GM18517 (cell line): ENCODE measurements around the gene COL12A1.

Source experiments
- ATAC-seq: cut with Tn5 transposase; IDR thresholded peaks from one replicate; pipeline ENCODE4 v1.9.1; 2021; ENCODE audit warnings: mild to moderate bottlenecking, moderate library complexity; ENCODE audit not compliant: unreplicated experiment

Gene COL12A1

GRCh38 chr6:75180864-75181263 is 25.0 kb downstream of the COL12A1 start:
- no peak for ATAC-seq

DNA sequence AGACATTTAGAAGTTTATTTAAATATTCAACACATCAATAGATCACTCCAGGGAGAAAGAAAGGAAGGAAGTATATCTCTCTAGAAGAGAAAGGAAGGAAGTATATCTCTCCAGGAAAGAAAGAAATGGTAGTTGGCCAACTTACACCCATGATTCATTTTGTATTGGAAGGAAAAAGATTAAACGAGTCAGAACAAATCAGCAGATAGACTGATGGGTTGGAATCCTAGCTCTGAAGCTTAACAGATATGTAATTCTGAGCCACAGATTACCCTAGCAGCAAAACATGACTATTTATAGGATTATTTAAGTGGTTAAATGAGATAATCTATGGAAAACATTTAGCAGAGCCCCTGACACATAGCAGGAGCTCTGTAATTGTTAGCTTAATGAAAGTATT is 27.1 kb downstream of the COL12A1 start:
- ATAC-seq = no peak

GRCh38 chr6:75176076-75176582 is 29.7 kb downstream of the COL12A1 start:
- ATAC-seq = no peak

GRCh38 chr6:75171986-75172385 is 33.9 kb downstream of the COL12A1 start:
- ATAC-seq = no peak

DNA sequence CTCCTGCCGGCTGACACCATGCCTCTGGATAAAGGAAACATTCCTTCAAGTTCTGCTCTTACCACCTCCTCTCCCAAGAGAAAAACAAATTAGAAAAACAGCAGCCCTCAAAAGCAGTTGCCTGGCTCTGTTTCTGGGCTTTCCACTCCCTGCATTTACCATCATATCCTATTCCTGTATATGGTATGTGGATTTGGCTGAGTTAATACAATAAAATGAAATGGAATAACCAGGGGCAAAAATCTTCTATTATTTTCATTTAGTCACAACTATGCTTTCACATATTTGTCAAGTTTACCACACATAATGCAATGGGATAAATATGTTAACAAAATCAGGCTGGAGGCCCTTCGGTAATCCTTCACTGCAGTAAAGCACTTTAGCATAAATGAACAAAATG is 34.3 kb downstream of the COL12A1 start:
- no peak for ATAC-seq

GRCh38 chr6:75170691-75171560 is 34.9 kb downstream of the COL12A1 start:
- no peak for ATAC-seq

GRCh38 chr6:75169689-75170586 is 35.9 kb downstream of the COL12A1 start:
- ATAC-seq = no peak

GRCh38 chr6:75167851-75168250 is 38.0 kb downstream of the COL12A1 start:
- ATAC-seq = no peak

- ATAC-seq = no peak
Measured at GRCh38 chr6:75167325-75167724, 38.5 kb downstream of the COL12A1 start.

GRCh38 chr6:75166773-75167172 is 39.1 kb downstream of the COL12A1 start:
- no peak for ATAC-seq

DNA sequence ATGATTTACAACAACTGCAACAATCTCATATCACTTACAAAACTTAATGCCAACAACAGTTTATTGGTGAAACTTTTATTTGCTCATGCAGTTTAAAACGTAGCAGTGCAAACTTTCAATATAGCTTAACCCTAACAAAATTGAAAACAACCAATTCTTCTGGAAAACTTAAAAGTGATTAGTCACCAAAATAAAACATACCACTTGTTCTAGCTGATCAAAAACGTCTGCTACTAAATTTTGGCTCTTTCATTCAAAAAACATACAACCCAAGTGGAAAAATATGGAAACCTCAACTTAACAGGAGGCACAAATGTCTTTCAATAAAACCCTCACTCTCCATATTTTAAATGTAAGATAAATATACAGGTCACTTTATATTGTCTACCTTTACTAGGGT is 39.6 kb downstream of the COL12A1 start:
- ATAC-seq = no peak

DNA sequence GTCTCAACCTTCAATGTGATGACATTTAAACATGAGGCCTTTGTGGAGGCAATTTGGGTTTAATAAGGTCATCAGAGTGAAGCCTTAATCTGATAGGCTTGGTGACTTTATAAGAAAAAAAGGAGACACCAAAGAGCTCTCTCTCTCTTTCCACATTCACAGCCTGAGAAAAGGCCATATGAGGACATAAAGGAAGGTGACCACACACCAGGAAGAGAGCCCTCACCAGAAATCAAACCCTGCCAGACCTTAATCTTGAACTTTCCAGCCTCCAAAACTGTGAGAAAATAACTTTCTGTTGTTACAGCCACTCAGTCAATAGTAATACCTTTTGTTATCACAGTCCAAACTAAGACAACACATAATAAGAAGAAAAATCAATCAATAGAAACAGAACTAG is 47.7 kb downstream of the COL12A1 start:
- no peak for ATAC-seq

- no peak for ATAC-seq
Measured at GRCh38 chr6:75157336-75157735, 48.5 kb downstream of the COL12A1 start.

DNA sequence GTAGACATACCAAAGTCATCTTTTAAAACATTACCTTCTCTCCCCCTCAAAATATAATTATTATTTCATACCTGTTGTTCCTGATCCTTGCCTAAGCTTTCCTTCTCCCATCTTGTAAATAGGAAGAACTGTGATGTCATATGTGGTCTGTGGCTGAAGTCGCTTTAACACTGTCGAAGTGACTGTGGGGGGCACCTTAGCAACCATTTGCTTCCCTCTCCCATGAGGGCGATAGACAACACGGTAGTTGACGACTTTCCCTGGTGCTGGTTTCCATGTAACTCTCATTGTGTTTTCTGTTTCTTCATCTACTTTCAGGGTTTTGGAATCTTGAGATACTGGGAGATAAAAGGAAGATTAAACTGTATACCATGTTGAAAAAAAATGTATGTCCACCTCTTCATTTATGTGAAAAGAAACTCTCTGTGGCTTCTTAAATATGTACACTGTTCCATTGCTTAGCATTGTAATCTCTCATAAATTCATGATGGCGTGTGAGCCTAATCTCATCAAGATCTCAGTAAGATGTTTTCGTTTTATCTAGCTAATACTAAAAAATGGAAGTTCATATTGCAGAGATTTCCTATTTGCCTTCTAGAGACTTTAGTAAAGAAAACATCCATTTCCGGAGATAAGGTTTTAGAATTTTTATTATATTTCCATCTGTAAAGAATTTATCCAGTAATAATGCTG is 49.5 kb downstream of the COL12A1 start:
- ATAC-seq = no peak

GRCh38 chr6:75155631-75156030 is 50.2 kb downstream of the COL12A1 start:
- ATAC-seq = no peak

DNA sequence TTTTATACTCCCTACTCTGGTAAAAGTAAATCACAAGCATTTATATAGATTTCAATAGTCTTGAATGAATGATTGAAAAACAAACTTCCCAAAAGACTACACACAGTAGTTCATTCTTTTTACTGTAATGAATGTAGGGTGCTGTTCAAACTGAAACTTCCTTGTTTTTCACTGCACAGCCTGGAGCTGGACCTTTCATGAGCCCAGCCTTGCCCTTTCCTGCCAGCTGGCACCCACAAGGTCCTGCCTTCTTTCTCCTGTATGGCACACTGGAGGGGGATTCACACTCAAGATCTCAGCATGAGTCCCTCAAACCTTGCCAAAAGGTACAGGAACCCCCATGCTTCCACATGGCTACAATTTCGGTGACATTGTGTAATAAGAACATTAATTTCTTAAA is 50.9 kb downstream of the COL12A1 start:
- ATAC-seq = no peak

- no peak for ATAC-seq
Measured at GRCh38 chr6:75150685-75151412, 55.0 kb downstream of the COL12A1 start.

DNA sequence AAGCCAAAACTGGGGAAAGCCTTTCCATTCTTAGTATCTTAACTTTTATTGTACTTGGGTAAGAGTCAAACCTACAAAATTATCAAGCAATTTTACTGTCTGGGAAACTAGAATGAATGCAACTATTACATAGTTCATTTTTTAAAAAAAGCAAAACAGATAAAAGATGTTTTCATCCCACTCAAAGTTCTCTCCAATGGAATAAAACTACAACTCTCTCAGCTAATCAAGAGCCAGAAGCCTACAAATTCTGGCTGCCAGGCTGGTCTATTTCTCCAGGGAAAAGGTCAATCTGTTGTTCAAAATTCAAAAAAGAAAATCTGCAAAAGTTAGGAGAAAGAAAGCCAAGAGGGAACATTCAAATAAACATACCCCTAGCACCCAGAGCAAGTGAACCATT is 56.2 kb downstream of the COL12A1 start:
- ATAC-seq = no peak

DNA sequence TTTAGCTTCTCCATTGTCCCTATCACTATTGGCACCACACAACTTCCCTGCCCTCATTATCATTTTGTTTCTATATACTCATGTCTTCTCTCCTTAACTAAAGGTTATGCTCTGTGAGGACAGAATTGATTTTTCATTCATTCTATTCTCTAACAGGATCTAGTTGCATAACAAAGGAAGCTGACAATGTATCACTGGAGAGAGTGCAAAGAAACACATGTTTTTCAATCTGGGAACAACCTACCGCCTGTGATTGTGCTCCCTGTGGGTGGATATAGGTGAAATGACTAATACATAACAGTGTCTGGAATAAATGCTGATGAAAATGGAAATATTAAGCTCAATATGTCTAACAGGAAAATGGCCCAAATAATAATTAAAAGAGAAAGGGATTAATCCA is 56.6 kb downstream of the COL12A1 start:
- no peak for ATAC-seq

- ATAC-seq = peak; percentile 96
Measured at GRCh38 chr6:75147512-75147911, 58.3 kb downstream of the COL12A1 start.
